NCI-H510A (cell line): ENCODE measurements around the gene SPATA25.
"Not testable (repeated sequence)": the region's sequence is repeated elsewhere in the genome, so short reads cannot be mapped to it uniquely, and the experiment has no call there.

ENCODE experiments used
- DNase-seq: peaks from one replicate; lab custom pipeline; 2025; lab: John Stamatoyannopoulos, UW

Gene SPATA25, protein sequence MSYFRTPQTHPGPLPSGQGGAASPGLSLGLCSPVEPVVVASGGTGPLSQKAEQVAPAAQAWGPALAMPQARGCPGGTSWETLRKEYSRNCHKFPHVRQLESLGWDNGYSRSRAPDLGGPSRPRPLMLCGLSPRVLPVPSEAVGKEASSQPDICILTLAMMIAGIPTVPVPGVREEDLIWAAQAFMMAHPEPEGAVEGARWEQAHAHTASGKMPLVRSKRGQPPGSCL

DNA sequence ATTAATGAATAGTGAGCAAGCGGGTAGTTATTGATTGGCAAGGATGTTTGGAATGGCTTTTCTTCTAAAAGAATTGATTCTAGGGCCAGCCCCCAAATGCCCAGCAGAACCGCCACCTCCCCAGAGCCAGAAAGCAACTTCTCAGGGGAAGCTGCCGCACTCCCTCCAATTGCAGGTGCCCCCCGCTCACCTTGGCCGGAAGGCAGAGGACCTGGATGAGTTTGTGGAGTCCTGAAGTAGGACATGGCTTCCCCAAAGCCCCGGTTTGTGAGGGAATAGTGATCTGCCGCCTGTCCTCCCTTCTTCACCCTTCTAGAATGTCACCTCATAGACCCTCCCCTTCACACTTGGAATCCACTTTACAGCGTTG is at the start of gene SPATA25:
SPATA25 (minus strand) TSS at position 277 of the 370 bp plus-strand sequence; CDS start at position 245, 32 bp downstream.
- no peak for DNase-seq

DNA sequence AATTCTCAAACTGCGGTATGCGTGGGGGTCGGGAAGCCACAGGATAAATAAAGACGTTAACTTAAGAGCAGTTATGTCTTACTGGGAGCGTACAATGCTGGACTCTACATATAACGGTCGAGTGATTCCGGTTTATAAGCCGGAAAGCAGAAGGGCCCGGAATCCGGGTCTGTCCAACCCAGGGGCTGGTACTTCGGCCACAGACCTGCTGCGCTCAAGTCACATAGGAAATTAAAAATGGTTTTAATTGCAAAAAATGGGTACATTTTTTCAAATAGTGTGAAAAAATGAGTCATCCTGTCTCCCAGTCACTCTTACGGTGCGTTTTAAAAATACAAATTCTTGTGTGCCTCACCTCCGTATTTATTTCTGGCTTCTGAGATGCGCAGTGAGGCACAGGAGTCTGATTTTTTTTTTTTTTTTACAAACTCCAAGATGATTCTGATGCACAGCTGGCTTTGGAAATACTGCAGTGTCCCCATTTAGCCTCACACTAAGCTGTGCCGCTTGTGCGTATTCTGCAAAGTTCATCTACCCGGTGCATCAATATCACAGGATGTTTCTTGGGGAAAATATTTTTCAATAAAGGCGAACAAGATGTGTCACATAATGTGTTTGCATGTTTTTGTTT is 48.1 kb upstream of the SPATA25 start:
- no peak for DNase-seq

DNA sequence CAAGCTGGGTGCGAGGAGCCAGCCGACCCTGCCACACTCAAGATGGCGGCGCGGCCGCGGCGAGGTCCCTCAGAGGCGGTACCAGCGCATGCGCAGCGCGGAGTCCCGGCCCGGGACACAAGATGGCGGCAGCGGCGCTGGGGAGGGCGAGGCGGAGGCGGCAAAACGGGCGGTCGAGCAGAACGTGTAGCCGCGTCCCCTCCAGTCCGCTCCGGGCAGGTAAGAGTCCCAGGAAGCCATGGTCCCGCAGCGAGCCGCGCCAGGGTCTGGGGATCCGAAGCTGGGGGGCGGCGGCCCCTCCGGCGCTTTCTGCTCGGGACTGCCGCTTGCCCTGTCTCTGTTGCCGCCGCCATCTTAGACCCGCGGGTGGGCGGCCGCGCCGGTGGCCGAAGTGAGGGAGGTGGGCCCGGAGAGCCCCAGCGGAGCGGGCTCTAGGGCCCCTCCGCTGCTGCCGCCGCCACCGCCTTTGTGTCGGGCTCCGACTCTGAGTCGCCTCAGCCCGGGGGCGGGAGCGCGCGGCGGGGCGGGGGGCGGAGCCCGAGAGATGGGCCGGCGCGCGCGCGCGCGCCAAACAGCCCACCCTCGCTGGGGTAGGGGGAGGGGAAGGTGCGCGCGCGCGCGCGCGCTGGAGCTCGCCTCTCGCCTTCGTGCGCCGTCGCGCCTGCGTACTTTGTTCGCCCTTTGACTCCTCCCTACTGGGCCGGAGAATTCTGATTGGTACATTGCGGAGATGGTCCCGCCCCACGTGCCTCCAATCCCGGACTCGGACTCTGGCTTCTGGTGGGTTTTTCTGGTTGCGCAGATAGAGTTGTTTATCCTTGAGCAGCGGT is 47.4 kb upstream of the SPATA25 start, which contains the start of gene PCIF1:
PCIF1 (plus strand) TSS at position 98 of the 830 bp plus-strand sequence. CDS start 4,317 bp downstream, outside the sequence.
- peak; percentile 94 for DNase-seq

DNA sequence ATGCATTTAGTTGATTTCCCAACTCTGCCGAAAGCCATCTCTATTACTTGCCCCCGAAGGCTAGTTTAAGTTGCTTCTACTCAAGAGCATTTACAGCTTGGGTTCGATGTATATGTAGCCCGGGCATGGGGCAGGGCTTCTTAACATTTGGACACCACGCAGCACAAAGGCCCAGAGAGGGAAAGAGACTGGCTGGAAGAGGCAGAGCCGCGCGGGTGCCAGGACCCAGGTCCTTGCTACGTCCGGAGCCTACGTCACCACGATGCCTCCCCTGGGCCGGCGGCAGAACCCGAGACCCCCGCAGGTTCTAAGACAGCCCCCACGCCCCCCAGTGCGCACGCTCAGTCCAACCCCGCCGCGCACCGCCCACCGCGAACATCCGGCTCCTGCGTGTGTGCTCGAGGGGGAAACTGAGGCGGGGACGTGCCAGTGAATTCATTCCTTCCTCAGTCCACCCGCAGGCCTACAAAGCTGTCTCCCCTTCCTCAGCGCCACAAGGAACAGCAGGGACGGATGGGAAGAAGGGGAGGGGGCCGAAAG is 46.7 kb upstream of the SPATA25 start:
- no peak for DNase-seq

DNA sequence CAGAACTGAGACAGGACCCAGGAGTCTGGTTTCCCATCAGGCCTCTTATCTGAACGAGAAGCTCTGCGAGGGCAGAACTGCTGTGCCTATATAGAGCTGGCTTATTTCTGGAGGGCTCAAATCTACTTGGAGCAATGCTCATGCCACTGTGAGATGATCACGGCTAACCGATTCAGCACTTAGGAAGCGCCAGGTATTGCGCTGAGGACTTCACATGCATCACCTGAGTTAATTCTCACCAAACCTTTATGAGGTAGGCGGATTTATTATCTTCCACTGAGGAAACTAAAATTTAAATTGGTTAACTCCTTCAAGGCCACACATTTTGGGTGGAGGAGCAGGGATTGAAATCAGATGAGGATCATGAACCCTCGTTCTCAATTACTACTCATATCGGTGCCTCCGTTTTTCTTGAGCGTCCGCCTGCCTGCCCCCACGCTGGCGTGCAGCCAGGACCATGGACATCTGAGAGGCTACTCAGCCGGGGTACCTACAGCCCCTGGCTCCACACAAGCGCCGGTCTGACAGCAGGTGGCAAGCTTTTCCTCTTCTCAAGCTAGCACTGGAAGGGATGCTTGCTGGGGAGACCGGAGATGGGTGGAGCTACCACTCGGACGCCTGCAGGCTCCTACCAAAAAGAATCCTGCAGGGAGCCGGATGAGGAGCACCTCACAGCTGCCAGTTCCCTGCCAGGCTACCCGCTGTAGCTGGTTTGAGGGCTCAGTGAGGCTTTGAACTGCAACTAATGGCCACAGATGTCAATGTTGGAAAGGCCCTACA is 46.0 kb upstream of the SPATA25 start:
- DNase-seq, result peak; percentile 75

DNA sequence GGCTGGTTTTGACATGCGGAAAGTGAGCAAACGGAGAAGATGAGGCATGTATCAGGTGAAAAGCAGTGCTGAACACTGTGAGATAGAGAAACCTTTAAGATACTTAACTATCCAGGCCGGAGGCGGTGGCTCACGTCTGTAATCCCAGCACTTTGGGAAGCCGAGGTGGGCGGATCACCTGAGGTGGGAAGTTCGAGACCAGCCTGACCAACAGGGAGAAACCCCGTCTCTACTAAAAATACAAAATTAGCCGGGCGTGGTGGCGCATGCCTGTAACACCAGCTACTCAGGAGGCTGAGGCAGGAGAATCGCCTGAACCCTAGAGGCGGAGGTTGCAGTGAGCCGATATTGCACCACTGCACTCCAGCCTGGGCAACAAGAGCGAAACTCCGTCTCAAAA is 44.3 kb upstream of the SPATA25 start:
- DNase-seq, result not testable (repeated sequence)

DNA sequence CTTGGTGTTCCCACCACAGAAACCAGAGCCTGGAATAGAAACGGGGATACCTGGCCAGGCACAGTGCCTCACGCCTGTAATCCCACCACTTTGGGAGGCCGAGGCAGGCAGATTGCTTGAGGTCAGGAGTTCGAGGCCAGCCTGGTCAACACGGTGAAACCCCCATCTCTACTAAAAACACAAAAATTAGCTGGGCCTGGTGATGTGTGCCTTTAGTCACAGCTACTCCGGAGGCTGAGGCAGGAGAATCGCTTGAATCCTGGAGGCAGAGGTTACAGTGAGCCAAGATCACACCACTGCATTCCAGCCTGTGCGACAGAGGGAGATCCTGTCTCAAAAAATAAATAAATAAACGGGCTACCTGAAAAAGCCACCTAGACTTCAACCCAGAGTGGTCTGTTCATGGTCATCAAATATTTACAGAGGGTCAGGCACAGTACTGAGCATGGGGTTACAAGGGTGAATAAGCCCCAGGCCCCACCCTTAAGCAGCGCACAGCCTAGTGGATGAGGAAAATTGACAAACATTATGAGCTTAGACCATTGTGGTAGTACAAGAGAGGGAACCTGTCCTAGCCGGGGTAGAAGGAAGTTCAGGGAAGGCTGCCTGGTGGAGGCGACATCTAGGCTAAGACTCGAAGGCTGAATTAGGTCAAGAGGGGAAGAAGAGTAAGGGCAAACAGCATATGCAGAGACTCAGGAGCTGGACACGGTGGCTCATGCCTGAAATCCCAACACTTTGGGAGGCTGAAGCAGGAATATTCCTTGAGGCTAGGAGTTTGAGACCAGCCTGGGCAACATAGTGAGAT is 39.9 kb upstream of the SPATA25 start:
- no peak for DNase-seq

DNA sequence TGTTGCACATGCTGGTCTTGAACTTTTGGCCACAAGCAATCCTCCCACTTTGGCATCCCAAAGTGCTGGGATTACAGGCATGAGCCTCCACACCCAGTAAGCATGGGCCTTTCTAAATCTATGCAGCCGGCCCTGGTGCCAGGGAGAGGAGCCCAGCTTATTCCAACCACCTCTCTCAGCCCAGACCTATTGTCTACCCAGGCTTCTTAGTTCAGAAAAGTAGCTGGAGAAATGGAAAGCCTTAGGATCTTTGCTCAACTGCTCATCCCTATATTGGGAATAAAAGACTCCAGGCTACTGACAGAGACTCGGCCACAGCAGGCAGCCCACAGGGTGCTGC is 39.3 kb upstream of the SPATA25 start:
- no peak for DNase-seq

DNA sequence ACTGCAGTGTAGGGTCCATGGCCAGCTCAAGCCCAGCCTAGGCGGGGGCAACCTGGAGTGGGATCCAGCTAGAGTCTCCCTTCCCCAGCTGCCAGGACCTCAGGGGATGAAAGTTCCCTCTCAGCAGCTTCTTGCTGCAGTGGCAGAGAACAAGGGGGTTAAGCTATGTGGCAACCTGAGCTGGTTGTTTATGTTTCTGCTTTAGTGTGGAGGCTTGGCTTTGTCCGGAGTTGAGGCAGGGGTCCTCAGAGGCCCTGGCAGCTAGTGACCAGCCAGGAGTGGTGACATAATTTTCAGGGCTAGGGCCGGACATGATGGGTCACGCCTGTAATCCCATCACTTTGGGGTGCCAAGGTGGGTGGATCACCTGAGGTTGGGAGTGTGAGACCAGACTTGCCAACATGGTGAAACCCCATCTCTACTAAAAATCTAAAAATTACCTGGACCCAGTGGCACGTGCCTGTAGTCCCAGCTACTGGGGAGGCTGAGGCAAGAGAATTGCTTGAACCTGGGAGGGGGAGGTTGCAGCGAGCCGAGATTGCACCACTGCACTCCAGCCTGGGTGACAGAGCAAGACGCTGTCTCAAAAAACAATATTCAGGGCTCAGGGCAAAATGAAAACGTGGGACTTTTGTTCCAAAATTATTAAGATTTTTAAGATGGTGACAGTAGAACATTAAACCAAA is 38.5 kb upstream of the SPATA25 start:
- no peak for DNase-seq

DNA sequence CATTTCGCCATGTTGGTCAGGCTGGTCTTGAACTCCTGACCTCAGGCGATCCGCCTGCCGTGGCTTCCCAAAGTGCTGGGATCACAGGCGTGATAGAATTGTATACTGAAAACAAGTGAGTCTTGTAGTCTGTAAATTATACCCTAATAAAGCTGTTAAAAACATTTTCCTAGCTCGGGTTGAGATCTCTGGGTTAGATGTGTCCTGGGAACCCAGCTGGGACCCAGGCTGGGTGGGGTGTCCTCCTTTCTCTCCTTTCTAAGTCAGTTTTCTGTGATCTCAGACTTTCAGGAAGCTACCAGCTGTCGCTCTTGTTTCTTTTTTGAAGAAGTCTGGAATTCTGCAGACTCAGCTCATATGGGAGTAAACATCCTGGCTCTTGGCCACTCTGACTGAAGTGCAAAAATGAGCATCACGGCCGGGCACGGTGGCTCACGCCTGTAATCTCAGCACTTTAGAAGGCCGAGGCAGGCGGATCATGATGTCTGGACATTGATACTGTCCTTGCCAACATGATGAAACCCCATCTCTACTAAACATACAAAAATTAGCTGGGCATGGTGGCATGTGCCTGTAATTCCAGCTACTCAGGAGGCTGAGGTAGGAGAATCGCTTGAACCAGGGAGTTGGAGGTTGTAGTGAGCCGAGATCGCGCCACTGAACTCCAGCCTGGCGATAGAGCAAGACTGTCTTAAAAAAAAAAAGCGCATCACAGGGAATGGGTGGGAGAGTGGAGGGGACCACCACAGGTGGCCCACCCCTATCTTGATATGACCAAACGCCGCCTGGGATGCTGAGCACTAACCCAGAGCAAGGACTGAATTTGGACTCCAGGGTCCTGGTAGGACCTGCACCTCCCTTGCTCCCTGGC is 37.2 kb upstream of the SPATA25 start:
- peak; percentile 31 for DNase-seq

DNA sequence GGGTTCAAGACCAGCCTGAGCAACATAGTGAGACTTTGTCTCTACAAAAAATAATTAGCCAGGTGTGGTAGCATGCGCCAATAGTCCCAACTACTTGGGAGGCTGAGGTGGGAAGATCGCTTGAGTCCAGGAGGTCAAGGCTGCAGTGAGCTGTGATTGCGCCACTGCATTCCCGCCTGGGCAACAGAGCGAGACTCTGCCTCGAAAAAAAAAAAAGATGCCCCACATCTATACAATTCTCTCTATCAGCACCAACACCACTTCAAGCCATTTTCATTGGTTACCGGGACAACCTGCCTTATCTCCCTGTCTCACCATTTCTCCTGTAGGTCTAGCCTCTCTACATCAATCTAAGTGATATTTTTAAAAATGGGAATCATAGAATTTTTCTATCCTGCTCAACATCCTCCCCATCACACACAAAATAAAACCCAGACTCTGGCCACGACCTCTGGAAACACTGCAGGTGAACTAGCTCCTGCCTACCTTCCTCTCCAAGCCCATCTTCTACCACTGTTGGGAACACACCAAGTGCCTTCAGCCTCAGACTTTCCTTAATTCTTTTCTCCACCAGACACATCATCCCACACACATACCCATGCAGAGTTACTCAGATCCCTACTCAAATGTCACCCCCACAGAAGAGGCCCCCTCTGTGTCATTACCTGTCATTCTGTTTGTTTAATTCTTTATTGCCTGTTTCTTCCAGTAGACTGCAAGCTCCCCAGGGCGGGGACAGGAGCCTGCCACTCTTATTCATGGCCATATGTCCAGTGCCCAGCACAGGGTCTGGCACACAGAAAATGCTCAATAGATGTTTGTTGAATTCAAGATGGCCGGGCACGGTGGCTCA is 34.1 kb upstream of the SPATA25 start:
- DNase-seq, result no peak

DNA sequence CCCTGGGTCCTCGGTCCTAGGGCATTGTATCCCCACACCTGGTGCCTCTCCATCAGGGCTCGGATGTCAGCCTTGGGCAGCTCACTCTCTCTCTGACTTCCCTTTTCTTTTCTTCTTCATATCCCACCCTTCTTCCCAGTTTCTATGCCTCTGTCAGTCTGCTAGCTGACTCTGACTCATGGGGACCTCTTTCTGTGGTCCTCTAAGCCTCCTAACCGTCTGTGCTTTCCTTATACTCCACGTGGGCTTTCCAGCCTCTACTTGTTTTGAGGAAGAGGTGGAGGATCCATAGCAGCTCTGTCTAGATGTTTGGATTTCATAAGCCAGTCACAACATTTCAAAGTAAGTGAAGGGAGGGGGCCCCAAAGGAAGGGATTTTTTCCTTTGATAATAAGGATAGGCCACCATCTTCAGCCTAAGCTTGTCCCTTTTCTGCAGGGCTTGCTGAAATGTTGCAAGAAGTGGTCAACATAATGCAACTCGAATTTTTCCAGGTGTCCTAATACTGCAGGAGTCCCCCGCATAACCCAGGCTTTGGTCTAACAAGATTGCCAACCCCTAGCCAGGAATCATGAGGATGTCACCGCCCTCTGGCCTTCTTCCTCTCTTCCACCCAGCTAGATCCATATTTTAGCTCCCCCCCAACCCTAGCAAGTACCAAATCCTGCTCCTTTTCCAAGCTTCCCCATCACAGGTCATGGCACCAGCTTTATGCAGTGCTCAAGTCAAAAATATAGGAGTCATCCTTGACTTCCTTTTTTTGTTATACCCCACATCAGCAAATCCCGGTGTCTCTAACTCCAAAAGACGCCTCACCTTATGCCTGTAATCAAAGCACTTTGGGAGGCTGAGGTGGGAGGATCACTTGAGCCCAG is 33.3 kb upstream of the SPATA25 start:
- no peak for DNase-seq

DNA sequence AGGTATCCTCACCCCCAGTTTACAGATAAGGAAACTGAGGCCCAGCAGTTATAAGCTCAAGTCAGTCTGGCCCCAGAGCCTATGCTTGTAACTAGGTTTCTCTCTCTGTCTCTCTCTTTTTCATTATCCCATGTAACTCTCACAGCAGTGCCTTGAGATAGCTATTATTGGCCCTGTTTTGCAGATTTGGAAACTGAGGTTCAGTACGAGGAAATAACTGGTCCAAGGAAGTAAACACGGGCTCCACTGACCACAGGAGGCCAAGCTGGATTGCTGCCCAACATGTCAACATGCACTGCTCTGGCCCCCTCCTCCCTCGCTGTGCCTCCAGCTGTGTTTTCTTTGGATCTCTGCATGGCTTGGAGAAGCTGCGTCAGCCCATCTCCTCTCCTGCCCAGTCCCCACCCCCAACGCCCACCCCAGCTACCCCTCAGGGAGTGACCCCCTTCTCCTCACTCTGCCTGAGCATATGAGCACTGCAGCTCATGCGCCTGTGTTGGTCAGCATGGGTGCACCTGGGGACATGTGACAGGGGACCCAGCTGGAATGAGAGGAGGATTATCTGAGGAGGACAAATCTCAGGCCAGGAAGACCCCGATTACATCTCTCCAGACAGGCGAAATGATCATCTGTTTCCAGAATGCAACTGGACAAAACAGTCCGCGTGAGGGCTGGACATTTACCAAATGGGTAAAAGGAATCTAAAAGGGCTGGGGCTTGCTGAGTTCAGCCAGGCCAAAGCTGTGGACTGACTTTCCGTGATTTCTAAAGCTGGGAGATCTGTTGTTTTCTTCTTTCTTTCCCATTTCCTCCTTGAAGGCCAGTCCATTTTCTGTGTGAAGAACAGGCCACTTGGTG is 32.3 kb upstream of the SPATA25 start:
- no peak for DNase-seq

DNA sequence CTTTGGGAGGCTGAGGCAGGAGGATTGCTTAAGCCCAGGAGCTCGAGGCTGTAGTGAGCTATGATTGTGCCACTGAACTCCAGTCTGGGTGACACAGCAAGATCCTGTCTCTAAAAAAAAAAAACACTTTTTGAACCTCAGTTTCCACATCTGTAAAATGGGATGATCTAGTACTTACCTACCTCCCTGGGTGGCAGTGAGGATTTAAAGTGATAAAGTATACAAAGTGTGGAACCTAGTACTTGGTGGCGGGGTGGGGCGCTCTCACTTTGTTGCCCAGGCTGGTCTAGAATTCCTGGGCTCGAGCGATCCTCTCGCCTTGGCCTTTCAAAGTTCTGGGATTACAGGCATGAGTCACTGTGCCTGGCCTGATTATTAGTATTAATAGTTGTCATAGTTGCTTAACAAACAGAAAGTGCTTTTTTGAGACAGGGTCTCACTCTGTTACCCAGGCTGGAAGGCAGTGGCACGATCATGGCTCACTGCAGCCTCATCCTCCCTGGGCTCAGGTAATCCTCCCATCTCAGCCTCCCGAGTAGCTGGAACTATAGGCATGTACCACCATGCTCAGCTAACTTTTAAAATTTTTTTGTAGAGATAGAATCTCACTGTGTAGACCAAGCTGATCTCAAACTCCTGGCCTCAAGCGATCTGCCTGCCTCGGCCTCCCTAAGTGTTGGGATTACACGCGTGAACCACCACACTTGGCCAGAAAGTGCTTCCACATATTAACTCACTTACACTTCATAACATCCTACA is 31.5 kb upstream of the SPATA25 start:
- no peak for DNase-seq

DNA sequence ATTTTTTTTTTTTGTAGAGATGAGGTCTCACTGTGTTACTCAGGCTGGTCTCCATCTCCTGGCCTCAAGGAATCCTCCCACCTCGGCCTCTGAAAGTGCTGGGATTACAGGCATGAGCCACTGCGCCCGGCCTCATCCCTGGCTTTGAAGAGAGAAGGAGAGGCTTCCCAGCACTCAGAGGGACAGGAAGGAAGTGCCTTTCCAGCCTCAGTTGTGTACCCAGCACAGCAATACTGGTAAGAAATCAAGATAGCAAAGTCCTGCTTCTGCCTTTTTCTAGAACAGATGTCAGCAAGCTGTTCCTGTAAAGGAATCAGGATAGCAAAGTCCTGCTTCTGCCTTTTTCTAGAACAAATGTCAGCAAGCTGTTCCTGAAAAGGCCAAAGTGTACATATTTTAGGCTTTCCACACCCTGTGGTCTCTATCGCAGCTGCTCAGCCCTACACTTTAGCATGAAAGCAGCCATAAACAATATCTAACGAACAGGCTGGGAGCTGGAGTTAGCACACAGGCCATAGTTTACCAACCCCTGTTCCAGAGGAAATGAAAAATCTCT is 30.8 kb upstream of the SPATA25 start:
- no peak for DNase-seq

DNA sequence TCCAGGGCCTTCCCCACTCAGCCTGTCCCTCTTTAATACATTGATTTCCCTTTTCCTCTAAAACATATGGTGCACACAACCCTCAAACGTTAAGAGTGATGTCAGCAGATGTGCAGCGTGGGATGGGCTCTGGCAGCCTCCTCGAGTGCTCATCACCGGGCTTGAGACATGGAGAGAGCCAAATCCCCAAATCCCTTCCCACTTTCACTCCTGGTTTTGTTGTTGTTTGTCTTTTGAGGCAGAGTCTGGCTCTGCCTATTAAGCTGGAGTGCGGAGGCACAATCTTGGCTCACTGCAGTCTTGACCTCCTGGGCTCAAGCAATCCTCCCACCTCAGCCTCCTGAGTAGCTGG is 30.3 kb upstream of the SPATA25 start:
- DNase-seq, result no peak
